ENCODE results near the gene RAB3GAP1. TPM values are rescaled to one million over a fixed set of nuclear protein-coding genes. Genes with fewer than 3 reads are reported as not detected.

RAB3GAP1 gene
- total RNA-seq, 1 experiment from 2014 or later, result 38.9 TPM

DNA sequence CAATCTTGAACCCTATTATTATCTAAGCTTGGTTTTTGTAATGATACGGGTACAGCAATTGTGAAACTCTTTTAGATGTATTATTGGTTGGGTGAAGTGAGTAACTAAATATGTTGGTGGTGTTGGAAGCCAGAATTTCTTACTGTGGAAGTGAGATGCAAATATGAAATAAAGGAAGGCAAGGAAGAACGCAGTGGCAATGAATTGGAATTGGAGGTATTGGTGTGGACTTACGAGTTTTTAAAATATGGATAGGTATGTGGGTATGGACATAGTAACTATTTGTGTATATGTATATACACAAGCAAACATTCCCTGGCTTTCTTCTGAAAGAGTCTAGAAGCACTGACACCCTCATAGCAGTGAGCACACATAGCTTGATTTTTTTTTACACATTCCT is 105.8 kb downstream of the RAB3GAP1 start:
- CTCF ChIA-PET, result interaction anchor here (0.6 kb wide), 1 partner anchor 11 kb away, joined by 3 read pairs; no protein-coding TSS in a partner anchor
- BruUV-seq (replicated peaks), result no TSS peak
- H3K27me3 ChIP-seq (replicated peaks; ENCODE audit: insufficient read depth, low read depth, low read length, poor library complexity), result no peaks in the 10 kb centered on the region

DNA sequence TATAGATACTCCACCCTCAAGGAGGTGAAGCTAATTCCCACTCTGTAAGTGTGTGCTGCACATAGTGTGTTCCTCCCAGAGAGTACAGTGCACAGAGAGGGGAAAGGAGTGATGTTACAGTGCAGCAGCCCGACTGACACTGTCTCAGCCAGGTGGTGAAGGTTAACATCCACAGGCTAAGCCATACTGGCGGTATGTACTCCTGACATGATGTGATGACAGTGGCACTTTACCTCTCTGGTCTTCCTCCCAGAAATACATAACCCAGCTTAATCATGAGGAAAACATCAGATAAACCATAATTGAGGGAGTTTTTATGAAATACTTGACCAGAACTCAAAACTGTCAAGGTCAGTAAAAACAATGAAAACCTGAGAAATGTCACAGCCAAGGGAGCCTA is 107.1 kb downstream of the RAB3GAP1 start:
- H3K4me3 ChIP-seq (ENCODE audit: low read depth, low read length, poor library complexity, severe bottlenecking), result no peak overlapping the region
- no peak overlapping the region for H3K27ac ChIP-seq (ENCODE audit: low read depth, low read length, poor library complexity, severe bottlenecking)
- BruUV-seq (replicated peaks), result no TSS peak
- peaks cover 8% of the 10 kb centered on the region for H3K36me3 ChIP-seq (ENCODE audit: insufficient read depth, low read length, poor library complexity, severe bottlenecking)
- CTCF ChIA-PET, result interaction anchor here (0.6 kb wide), 1 partner anchor 743 kb away, joined by 3 read pairs; no protein-coding TSS in a partner anchor
- H3K9me3 ChIP-seq (ENCODE audit: low read depth, low read length, poor library complexity, severe bottlenecking), result no peaks in the 10 kb centered on the region
- no peak for TF ChIP-seq EZH2 (IDR thresholded peaks at IDR 0.05; ENCODE audit: borderline replicate concordance, low read depth, low read length, poor library complexity, severe bottlenecking)
- TF ChIP-seq, protein P1, sequence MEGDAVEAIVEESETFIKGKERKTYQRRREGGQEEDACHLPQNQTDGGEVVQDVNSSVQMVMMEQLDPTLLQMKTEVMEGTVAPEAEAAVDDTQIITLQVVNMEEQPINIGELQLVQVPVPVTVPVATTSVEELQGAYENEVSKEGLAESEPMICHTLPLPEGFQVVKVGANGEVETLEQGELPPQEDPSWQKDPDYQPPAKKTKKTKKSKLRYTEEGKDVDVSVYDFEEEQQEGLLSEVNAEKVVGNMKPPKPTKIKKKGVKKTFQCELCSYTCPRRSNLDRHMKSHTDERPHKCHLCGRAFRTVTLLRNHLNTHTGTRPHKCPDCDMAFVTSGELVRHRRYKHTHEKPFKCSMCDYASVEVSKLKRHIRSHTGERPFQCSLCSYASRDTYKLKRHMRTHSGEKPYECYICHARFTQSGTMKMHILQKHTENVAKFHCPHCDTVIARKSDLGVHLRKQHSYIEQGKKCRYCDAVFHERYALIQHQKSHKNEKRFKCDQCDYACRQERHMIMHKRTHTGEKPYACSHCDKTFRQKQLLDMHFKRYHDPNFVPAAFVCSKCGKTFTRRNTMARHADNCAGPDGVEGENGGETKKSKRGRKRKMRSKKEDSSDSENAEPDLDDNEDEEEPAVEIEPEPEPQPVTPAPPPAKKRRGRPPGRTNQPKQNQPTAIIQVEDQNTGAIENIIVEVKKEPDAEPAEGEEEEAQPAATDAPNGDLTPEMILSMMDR (conservative IDR thresholded peaks at IDR 0.05; ENCODE audit: low read depth, low read length), result no peak
- no peaks in the 10 kb centered on the region for H3K4me1 ChIP-seq (ENCODE audit: insufficient read depth, low read length, poor library complexity, severe bottlenecking)
- intact Hi-C loops (cut with micrococcal nuclease; ENCODE audit: unreplicated experiment), result no loop called here
- DNase-seq (ENCODE audit: low spot score), result no peak
- POLR2A ChIA-PET (ENCODE audit: low non-redundant PET), result no interaction called here
- no peaks in the 10 kb centered on the region for H3K27me3 ChIP-seq (replicated peaks; ENCODE audit: insufficient read depth, low read depth, low read length, poor library complexity)

More for the DNA sequence above, 105.8 kb downstream of the RAB3GAP1 start:
- Histone ChIP-seq H3K4me1 (ENCODE audit: insufficient read depth, low read length, poor library complexity, severe bottlenecking) (no peaks in the 10 kb centered on the region), H3K27ac (ENCODE audit: low read depth, low read length, poor library complexity, severe bottlenecking) (no peak overlapping the region), H3K36me3 (ENCODE audit: insufficient read depth, low read length, poor library complexity, severe bottlenecking) (peaks cover 14% of the 10 kb centered on the region), H3K9me3 (ENCODE audit: low read depth, low read length, poor library complexity, severe bottlenecking) (no peaks in the 10 kb centered on the region), H3K4me3 (ENCODE audit: low read depth, low read length, poor library complexity, severe bottlenecking) (no peak overlapping the region)
- DNase-seq (ENCODE audit: low spot score), result no peak
- intact Hi-C loops (cut with micrococcal nuclease; ENCODE audit: unreplicated experiment), result no loop called here
- POLR2A ChIA-PET (ENCODE audit: low non-redundant PET), result no interaction called here
- TF ChIP-seq, protein P1 (conservative IDR thresholded peaks at IDR 0.05; ENCODE audit: low read depth, low read length), result no peak
- no peak for TF ChIP-seq EZH2 (IDR thresholded peaks at IDR 0.05; ENCODE audit: borderline replicate concordance, low read depth, low read length, poor library complexity, severe bottlenecking)

DNA sequence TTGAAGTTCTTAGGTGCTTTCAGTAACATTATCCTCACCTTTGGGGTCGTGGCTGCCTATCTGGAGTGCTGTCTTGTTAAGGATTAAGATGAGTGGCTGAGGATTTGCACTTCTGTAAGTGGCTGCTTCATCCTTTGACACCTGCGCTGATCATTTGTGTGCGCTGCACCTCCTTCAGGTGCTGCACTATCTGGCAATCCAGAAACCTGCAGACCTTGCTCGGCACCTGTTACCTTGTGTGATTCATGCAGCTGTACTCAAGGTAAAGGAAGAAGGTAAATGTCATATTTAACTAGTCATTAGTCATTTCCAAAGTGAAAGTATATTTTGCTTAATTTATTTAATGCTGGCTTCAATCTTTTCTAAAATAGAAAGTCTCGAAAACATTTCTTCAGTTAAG is 110.3 kb downstream of the RAB3GAP1 start:
- Histone ChIP-seq H3K27me3 (replicated peaks; ENCODE audit: insufficient read depth, low read depth, low read length, poor library complexity) (no peaks in the 10 kb centered on the region), H3K4me1 (ENCODE audit: insufficient read depth, low read length, poor library complexity, severe bottlenecking) (no peaks in the 10 kb centered on the region), H3K27ac (ENCODE audit: low read depth, low read length, poor library complexity, severe bottlenecking) (no peak overlapping the region), H3K36me3 (ENCODE audit: insufficient read depth, low read length, poor library complexity, severe bottlenecking) (peaks cover 18% of the 10 kb centered on the region), H3K9me3 (ENCODE audit: low read depth, low read length, poor library complexity, severe bottlenecking) (no peaks in the 10 kb centered on the region), H3K4me3 (ENCODE audit: low read depth, low read length, poor library complexity, severe bottlenecking) (no peak overlapping the region)
- TF ChIP-seq EZH2 (IDR thresholded peaks at IDR 0.05; ENCODE audit: borderline replicate concordance, low read depth, low read length, poor library complexity, severe bottlenecking), result no peak
- TF ChIP-seq, protein P1 (conservative IDR thresholded peaks at IDR 0.05; ENCODE audit: low read depth, low read length), result no peak
- DNase-seq (ENCODE audit: low spot score), result no peak
- POLR2A ChIA-PET (ENCODE audit: low non-redundant PET), result no interaction called here
- CTCF ChIA-PET, result no interaction called here
- no TSS peak for BruUV-seq (replicated peaks)
- intact Hi-C loops (cut with micrococcal nuclease; ENCODE audit: unreplicated experiment), result no loop called here
